Kidney (tissue), 14 donors: ENCODE data around the gene ZG16B. TPM values are rescaled to one million over a fixed set of nuclear protein-coding genes. Genes with fewer than 3 reads are reported as not detected.

Experiments
- DNase-seq, 5 donors: peaks; one replicate each; pipeline ENCODE4 v3.0.0-alpha.2; 2013 to 2020
- FAIRE-seq: peaks from 2 replicates; lab custom pipeline; 2012; peaks lifted over from hg19 to GRCh38; lab: Jason Lieb, UNC
- H3K27ac ChIP-seq, 2 donors: one replicate each; pipeline ENCODE4 v1.7.0; 2013; ENCODE audit warnings: low read depth in 2 of 2, low read length in 2 of 2, inconsistent platforms in 1 of 2
- H3K27me3 ChIP-seq: one replicate; pipeline ENCODE4 v1.7.1; 2013; ENCODE audit warnings: low read length, inconsistent platforms; ENCODE audit not compliant: control insufficient read depth, insufficient read depth
- H3K36me3 ChIP-seq, 3 donors: one replicate each; pipeline versions ENCODE4 v1.7.0 to v1.7.1; 2013; ENCODE audit warnings: low read length in 3 of 3, control low read depth in 1 of 3, inconsistent platforms in 1 of 3; ENCODE audit not compliant: insufficient read depth in 3 of 3, control insufficient read depth in 2 of 3
- H3K4me1 ChIP-seq, 3 donors: one replicate each; pipeline versions ENCODE4 v1.7.0 to v1.7.1; 2013; ENCODE audit warnings: low read length in 3 of 3, inconsistent platforms in 1 of 3, low read depth in 1 of 3; ENCODE audit not compliant: control insufficient read depth in 2 of 3, insufficient read depth in 2 of 3
- H3K4me3 ChIP-seq, 3 donors: one replicate each; pipeline versions ENCODE4 v1.7.0 to v1.8.1; 2013; ENCODE audit warnings: low read length in 3 of 3, control low read depth in 1 of 3, inconsistent platforms in 1 of 3
- H3K9ac ChIP-seq, 3 donors: one replicate each; pipeline versions ENCODE4 v1.7.0 to v1.7.1; 2013; ENCODE audit warnings: low read length in 3 of 3, control low read depth in 1 of 3, inconsistent platforms in 1 of 3
- H3K9me3 ChIP-seq, 3 donors: one replicate each; pipeline versions ENCODE4 v1.7.0 to v1.7.1; 2013; ENCODE audit warnings: low read length in 3 of 3, control low read depth in 1 of 3, inconsistent platforms in 1 of 3; ENCODE audit not compliant: control insufficient read depth in 2 of 3, insufficient read depth in 1 of 3
- intact Hi-C: fragments of 100-400 bp; cut with DNase I; formaldehyde crosslinking; loops from one replicate; pipeline ENCODE4 v1.11.1; 2022
- polyA plus RNA-seq: library from polyadenylated mRNA; stranded (reverse); fragments of 350-450 nt; fragmentation: Illumina TruSeq; extraction: RNeasy Lipid Tissue Mini Kit (QIAGEN cat#74804); gene quantifications from one replicate; pipeline ENCODE4 v1.2.3, GENCODE V29; 2014; ENCODE audit warnings: low read depth, low replicate concordance; ENCODE audit not compliant: insufficient read depth
- total RNA-seq: library from RNA; stranded (reverse); fragmentation: NEBNext Ultra II Directional; extraction: Animal tissue kit (Norgen Biotek cat#: 25700); gene quantifications from one replicate; pipeline ENCODE4 v1.2.1, GENCODE V29; 2021
- TF ChIP-seq, protein P1 (sequence below): IDR thresholded peaks from 3 replicates; pipeline ENCODE4 v1.5.1; 2012; ENCODE audit warnings: mild to moderate bottlenecking, moderate library complexity, borderline replicate concordance; ENCODE audit not compliant: insufficient read depth; ENCODE audit errors: extremely low read depth
- donor health status: control.
- donor health status: control.
- donor health status: control.
- donor health status: control.
- donor health status: control.
- donor health status: DM: yes; HTN: yes; CAD: no.
- donor health status: Normal renal cell carcinoma (clear cell type).

Gene ZG16B
- total and polyA plus RNA-seq, 2 donors from 2014 or later = 0.69 to 0.98 TPM

DNA sequence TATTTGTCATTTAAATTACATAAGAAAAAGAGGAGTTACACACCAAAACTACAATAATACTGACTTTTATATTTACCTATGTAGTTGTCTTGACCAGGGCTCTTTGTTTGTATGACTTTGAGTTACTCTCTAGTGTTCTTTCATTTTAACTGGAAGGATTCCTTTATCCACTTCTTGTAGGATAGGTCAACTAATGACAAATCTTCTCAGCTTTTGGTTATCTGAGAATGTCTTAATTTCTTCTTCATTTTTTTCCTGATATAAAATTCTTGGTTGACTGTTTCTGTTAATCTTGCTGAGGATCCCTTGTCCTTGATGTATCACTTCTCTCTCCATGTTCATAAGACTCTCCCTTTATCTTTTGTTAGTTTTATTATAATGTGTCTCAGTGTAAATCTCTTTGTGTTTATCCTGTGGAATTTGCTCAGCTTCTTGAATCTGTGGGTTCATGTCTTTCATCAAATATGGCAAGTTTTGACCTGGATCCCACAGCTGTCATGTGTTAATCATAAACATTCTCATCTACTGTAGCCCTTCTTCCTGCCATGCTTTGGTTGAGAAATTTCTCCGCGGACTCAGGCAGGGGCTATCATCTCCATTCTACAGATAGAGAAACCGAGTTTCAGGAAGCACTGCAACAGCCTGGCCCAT is 26.4 kb upstream of the ZG16B start:
- intact Hi-C loops = no loop called here
- no peaks in the 10 kb centered on the region for H3K27me3 ChIP-seq
- H3K9ac ChIP-seq = no peak overlapping the region
- H3K27ac ChIP-seq = no peak overlapping the region
- no peaks in the 10 kb centered on the region for H3K36me3 ChIP-seq
- TF ChIP-seq, protein P1, sequence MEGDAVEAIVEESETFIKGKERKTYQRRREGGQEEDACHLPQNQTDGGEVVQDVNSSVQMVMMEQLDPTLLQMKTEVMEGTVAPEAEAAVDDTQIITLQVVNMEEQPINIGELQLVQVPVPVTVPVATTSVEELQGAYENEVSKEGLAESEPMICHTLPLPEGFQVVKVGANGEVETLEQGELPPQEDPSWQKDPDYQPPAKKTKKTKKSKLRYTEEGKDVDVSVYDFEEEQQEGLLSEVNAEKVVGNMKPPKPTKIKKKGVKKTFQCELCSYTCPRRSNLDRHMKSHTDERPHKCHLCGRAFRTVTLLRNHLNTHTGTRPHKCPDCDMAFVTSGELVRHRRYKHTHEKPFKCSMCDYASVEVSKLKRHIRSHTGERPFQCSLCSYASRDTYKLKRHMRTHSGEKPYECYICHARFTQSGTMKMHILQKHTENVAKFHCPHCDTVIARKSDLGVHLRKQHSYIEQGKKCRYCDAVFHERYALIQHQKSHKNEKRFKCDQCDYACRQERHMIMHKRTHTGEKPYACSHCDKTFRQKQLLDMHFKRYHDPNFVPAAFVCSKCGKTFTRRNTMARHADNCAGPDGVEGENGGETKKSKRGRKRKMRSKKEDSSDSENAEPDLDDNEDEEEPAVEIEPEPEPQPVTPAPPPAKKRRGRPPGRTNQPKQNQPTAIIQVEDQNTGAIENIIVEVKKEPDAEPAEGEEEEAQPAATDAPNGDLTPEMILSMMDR = no peak
- no peak overlapping the region for H3K4me3 ChIP-seq
- DNase-seq (no peak), FAIRE-seq (no peak)
- no peaks in the 10 kb centered on the region for H3K4me1 ChIP-seq
- H3K9me3 ChIP-seq = peaks cover 0 to 9% (median 0%) of the 10 kb centered on the region in 3 donors

DNA sequence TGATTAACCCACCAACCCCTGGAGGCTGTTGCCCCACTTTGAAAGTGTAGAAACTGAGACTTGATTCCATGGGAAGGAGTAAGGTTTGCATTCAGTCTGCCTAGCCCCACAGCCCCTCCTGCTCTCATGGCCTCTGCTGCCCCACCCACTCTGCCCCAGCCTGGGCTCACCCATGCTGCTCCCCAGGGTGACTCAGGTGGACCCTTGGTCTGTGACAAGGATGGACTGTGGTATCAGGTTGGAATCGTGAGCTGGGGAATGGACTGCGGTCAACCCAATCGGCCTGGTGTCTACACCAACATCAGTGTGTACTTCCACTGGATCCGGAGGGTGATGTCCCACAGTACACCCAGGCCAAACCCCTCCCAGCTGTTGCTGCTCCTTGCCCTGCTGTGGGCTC is 25.4 kb upstream of the ZG16B start:
- no peak for DNase-seq
- Histone ChIP-seq H3K27ac (no peak overlapping the region), H3K4me1 (no peaks in the 10 kb centered on the region), H3K9ac (no peak overlapping the region), H3K36me3 (no peaks in the 10 kb centered on the region), H3K9me3 (peaks cover 0 to 9% (median 0%) of the 10 kb centered on the region in 3 donors), H3K4me3 (no peak overlapping the region), H3K27me3 (no peaks in the 10 kb centered on the region)
- no peak for FAIRE-seq
- TF ChIP-seq, protein P1 = no peak
- intact Hi-C loops = no loop called here

GRCh38 chr16:2806286-2806685 is 23.8 kb upstream of the ZG16B start:
- Histone ChIP-seq H3K27ac (no peak overlapping the region), H3K4me3 (no peak overlapping the region), H3K36me3 (no peaks in the 10 kb centered on the region), H3K9ac (no peak overlapping the region), H3K27me3 (no peaks in the 10 kb centered on the region), H3K9me3 (peaks cover 0 to 9% (median 0%) of the 10 kb centered on the region in 3 donors), H3K4me1 (no peaks in the 10 kb centered on the region)
- DNase-seq = no peak
- TF ChIP-seq, protein P1 = no peak
- no peak for FAIRE-seq
- intact Hi-C loops = no loop called here
